Activated naive CD8-positive, alpha-beta T cell treated with anti-CD3 and anti-CD28 coated beads, Interleukin-2, amount 50 U/mL, for 16 hours (primary cell): Measurements from ENCODE around the gene DCN.
"Not testable (repeated sequence)": the region's sequence is repeated elsewhere in the genome, so short reads cannot be mapped to it uniquely, and the experiment has no call there.

ENCODE experiments used
- DNase-seq: peaks from one replicate; pipeline ENCODE4 v3.0.0-alpha.2; 2020; ENCODE audit warnings: low read depth, low spot score

The DCN gene, protein sequence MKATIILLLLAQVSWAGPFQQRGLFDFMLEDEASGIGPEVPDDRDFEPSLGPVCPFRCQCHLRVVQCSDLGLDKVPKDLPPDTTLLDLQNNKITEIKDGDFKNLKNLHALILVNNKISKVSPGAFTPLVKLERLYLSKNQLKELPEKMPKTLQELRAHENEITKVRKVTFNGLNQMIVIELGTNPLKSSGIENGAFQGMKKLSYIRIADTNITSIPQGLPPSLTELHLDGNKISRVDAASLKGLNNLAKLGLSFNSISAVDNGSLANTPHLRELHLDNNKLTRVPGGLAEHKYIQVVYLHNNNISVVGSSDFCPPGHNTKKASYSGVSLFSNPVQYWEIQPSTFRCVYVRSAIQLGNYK

DNA sequence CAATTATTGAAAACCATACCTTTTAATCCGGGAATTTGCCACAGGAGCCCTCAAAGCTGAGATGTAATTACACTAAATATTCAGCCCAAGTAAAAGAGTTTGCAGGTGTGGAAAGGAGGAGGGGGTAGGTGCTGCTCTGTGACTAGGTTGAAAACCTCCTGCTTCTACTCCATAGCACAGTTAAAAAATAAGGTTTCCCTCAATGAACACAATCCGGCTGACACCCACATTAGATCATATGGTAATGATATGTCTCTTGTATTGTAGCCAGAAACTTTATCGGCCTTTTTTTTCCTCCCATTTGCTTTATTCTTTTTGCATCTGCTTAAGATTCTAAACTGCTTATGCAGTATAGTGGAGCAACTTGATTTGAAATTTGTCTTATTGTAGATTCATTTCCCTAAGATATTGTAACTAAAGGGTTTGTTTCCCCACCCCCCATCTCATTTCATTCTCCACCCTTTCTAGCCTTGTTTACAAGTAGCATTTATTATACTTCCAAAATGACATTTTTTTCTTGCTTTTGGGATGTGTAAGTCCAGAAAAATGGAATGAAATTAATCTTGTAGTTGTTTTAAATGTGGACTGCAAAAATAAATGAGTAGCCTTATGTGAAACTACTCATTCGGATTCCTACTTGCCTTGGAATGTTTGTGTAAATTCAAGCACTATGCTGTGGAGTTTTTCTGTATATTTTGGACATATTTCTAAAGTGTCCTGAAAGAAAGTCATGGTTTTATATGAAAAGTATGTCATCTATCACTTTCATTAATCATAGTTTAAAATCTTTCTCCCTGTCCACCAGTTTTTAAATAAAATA lies at the start of gene DCN:
DCN (minus strand) TSS at position 182 of the 820 bp plus-strand sequence. CDS start 4,265 bp downstream, outside the sequence.
- DNase-seq, result no peak

DNA sequence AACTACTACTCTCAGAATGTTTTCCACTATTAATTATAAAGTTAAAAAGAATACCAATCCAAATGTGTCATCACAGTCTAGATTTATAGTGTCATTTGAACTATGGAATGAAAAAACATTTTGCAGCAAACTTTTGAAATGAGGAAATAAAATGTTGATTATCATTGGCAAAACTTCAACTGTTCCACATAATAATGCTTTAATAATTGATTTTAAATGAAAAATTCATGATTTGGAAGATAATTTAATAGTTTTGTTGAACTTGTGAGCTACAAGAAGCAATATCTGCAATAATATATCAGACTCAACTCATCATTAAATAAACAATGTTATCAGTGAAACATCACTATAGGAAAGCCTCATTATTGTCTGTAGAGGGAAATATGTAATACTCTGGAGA lies 48.2 kb upstream of the DCN start:
- DNase-seq, result no peak

DNA sequence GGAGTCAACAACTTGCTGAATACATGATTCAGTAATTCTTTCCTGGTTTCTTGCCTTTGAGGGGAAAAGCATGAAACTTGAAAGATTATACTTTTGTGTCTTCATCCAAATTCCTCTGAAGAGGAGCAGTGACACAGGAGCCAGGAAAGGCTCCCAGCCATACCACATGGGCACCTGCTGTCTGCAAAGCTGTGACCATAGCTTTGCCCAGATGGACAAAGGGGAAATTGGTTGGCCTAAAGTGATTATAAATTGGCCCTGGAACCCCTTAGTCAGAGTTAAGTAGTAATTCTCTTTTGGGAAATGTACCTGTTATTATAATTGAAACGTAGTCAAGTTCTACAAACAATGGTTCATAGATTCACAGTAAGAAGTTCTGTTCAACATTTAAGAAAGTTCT lies 44.3 kb upstream of the DCN start:
- no peak for DNase-seq

DNA sequence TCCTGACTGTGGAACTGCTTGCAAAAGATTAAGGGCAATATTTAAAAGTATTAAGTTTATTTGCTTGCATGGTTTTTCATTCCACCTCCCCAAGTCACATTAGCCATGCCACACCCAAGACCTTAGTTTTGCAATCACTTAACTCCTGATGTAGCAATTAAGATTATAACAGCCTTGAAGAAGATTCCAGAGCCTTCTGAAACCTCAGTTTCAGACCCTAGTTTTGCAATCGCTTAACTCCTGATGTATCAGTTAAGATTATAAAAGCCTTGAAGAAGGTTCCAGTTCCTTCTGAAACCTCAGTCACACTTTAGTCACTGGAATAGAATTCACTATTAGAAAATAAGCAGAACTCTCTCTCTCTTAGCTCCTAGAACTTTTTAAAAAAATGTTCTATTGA lies 42.7 kb upstream of the DCN start:
- no peak for DNase-seq

DNA sequence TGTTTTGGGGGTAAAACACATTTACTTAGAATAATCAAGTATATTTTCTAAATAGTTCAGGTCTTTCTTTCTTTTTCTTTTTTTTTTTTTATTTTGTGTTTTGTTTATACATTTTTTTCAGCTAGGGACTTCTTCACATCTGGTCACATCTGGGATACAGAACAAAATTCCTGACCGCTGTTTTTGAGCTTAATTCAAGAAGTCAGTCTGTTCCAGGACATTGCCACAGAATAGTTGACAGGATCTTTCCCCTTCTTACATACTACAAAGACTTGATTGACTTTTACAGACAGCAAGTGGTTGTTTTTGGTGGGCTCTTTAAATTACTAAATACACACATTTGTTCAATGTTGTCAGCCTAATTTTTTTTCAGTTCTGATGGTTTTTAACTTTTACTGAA lies 41.8 kb upstream of the DCN start:
- no peak for DNase-seq

DNA sequence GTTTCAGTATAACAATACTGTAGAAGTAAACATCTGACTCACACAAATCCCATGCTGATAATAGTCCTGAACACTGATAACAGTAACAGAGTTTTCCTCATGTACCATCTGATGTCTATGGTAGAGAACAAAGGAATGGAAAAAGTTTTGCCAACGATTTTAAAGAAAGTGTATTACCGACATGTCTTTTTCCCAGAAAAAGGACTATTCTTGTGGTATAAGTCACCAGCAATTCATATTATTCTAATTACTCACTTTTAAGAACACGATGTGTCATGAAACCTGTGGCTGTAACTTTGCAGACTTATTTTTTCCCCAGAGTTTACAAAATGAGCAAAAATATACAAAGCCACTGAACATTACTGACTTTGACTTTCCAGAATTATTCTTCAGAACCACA lies 40.1 kb upstream of the DCN start:
- no peak for DNase-seq

DNA sequence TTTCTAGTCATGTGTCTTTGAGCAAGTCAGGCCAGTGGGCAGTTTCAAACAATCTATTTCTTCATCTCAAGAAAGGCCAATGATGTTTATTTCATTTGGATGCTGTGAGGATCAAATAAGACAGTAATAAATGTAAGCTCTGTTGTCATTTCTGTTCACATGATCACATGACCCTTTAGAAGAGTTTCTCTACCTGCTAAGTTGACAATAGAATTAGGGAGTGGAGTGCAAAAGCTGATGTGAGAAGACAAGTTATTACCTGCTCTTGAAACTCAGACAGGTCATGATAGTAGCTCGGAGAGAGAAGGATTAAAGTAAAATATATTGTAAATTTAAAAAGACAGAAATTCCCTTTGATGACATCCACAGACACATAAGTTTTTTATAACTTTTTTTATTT lies 37.3 kb upstream of the DCN start:
- DNase-seq, result no peak

DNA sequence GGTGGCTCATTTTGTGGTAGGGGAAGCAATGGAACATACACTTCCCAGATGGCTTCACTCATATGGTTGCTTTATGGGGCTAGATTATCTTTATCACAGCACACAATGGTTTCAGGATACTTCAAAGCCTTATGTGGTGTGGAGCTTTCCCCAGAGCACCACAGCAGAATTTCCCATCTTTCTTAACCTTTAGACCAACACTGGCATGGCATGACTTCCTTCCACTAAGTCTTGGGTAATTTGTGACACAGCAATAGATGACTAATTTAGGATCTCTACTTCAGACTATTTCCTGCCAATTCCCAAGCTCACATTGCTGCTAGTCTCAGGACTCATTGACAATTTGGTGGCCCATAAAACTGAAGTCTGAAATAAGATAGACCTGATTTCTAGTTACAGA lies 36.9 kb upstream of the DCN start:
- no peak for DNase-seq

DNA sequence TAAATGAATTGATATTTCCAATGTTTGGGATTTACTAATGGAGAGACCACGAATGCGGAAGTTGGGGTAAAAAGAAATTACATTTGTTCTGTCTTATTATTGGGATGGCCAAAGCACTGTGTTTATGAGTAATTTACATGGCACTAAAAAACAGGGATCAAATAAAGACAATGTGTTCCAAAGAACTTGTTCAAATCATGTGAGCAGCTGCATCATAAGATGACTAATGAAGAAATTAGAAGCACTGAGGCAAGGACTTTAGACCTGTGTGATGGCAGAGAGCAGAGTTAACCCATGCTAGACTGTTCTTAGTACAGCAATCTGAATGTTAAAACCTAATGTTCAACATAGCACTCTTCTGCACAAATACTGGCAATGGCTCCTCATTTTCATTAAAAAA lies 34.3 kb upstream of the DCN start:
- no peak for DNase-seq

DNA sequence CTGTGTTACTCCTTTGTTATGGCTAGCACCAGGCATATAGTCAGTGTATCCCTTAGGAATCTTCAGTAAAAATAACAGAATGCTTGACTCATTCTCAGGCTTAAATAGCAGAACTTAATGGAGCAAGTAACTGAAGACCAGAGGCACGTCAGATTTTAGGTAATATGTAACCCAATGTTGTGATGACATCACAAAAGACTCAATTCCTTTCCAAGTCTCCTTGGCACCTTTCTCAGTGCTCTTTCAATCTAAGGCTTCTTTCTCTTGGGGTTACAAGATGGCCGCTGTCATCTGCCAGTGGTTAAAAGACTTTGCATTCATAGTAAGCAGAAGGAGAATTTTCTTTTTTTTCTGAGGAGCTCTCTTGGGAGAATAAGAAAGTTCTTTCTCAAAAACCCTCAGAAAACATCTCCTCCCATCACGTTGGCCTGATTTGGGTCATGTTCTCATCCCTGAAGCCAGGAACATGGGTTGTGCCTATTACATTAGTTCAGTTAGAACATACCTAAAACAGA lies 33.4 kb upstream of the DCN start:
- DNase-seq, result no peak

DNA sequence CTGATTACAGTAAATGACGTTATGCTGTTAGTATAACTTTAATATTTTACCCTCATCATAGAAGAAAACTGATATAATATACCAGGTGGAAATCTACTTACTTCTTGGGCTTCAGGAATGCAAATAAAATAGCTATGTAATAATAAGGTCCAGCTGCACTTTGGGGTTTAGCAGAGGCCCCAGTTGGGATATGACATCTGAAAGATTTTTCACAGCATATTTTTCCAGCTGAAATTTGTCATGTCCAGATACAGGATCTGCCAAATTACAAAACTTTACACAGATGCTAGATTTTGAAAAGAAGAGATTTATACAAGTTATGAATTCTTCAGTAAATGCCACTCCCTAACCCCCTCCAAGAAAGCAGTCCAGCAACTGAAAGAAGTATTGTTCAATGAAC lies 29.2 kb upstream of the DCN start:
- DNase-seq, result no peak

DNA sequence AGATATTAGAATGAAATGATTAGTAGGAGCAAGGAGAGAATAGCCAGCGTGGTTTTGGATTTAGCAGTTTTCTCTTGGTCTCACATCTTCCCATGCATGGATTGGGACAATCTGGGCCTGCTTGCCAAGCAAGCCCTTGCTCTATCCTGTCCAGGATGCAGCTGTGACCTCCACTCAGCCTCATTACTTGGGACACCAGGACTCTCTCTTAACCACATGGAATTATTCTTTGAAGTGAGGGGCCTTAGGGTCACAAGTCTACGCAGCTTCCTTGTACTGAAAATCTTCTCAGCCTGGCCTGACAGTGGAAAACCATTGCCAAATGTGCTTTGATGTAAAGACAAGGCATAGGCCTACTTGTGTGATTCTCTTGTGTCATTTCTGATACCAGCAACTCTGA lies 28.0 kb upstream of the DCN start:
- no peak for DNase-seq

DNA sequence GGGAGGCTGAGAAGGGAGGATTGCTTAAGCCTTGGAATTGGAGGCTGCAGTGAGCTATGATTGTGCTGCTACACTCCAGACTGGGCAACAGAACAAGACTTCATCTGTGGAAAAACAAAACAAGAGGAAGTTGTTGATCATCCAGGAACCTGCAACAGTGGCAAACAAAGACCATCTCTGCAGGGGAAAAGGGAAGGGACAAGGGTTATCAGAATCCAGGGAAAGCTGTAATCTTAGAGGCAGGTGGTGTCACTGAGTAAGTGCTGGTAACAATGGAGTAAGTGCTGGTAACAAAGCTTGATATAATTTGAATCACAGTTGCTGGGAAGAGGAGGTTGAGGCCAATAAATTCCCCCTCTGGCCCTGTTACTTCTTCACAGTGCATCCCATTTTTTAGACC lies 27.5 kb upstream of the DCN start:
- DNase-seq, result no peak

DNA sequence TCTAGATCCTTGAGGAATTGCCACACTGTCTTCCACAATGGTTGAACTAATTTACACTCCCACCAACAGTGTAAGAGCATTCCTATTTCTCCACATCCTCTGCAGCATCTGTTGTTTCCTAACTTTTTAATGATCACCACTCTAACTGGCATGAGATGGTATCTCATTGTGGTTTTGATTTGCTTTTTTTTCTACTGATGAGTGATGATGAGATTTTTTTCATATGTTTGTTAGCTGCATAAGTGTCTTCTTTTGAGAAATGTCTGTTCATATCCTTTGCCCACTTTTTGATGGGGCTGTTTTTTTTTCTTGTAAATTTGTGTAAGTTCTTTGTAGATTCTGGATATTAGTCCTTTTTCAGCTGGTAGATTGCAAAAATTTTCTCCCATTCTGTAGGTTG lies 24.7 kb upstream of the DCN start:
- DNase-seq, result not testable (repeated sequence)

DNA sequence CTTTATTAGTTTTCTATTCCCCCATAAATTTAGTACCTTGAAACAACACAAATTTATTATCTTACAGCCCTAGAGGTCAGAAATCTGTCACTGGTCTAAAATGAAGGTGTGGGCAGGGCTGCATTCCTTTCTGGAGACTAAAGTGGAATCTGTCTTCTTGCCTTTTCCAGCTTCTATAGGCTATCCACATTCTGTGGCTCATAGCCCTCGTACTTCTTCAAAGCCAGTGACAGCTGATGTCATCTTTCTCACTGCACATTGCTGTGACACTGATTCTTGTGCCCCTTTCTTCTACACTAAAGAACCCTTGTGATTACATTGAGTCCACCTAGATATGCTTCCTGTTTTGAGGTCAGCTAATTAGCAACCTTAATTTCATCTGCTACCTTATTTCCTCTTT lies 23.2 kb upstream of the DCN start:
- no peak for DNase-seq

DNA sequence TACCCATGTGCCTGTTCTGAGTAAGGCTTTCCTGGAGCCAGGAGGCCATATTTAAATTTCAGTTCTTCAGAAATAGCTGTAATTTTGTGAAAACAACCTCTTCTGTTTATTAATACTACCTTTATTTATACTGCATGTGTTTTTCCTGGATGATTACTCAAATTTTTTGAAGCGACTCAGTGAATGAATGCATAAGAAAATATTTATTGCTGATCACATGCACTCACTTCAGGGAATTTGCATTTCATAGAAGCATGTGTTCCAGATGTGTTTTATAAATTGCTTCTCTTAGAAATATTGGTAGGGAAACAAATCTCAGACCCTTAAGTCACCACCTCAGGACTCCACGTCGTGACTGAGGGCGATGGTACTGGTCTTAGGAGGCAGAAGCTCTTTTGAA lies 21.8 kb upstream of the DCN start:
- DNase-seq, result no peak

DNA sequence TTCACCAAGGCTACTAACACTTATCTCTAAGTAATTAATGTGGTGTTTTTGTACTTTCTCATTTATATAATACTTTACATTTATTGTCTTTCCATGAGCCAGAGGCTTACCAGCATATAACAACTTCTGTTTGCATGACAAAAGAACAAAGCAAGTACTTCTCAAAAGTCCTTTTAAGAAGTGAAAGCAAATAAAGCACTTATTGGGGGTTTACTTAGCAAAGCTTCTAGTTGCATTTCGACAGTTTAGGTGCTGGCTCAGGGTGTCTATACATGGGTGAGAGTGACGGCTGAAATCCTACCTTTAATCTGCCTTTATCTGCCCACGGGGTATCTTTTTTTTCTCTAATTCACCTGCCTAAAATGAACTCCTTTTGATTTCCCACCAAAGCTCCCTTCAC lies 21.0 kb upstream of the DCN start:
- DNase-seq, result no peak

DNA sequence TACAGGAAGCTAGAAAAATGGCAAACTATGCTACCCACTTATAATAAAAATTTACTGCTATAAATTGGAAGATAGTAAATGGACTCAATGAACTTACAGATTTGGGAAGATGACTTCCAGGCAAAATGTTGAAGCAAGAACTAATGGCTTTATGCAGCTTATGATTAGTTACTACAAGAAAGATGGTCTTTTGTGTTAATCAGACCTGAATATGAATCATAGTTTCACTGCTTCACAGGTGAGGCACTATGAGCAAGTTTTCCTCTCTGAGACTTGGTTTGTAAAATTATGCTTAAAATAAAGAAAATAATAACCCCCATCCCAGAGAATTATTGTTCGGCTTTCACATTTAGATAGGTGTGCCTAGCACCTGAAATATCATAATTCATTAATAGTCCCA lies 19.8 kb upstream of the DCN start:
- no peak for DNase-seq

DNA sequence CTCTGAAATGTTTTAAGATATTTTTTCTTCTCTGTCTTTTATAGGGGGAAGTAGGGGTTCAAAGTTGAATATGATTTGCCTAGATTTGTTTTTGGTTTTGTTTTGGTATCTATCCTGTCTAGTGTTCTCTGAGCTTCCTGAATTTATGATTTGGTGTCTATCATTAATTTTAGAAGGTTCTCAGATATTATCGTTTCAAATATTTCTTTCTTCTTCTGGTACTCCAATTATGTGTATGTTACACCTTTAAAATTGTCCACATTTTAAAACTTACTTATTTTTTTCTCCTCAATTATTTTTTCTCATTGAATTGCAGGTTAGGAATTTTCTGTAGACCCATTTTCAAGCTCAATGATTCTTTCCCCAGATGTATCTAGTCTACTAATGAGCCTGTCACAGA lies 13.8 kb upstream of the DCN start:
- DNase-seq, result no peak

DNA sequence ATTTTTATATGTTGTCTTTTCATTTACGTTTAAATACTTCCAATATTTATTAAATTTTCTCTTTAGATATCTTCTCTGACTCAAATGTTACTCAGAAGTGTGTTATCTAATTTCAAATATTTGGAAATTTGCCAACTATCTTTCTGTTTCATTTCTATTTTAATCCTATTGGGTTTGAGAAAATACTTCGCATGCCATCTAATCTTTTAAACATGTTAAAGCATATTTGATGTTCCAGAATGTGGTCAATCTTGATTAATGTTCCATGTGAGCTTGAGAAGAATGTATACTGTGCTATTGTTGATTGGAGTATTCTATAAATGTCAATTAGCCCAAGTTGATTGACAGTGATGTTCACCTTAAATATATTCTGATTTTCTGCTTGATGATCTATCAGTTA lies 11.9 kb upstream of the DCN start:
- no peak for DNase-seq

DNA sequence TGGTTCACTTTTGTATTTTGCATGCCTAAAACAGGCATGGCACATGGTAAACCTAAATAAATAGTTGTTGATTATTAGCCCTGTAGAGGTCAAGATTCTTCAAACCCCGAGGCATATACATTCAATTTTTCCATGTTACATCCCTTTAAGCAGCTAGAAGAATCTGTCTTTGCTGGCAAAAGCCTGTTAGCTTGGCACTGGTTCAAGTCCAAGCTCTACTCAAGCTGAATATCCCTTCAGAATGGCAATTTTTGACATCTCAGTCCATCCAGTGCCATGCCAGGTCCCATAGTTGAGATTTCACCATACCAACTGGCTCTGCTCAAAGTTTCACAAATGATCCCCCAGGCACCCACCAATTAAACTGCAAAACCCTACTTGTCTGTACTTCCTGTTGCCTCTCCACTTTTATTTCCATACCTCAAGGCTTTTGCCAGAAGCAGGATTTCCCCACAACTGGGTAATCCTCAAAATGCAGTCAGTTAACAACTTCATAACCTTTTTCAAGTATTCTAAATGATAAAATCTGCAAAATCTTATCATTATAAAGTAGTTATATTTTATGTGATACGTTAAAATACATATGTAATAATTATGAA lies 9.0 kb upstream of the DCN start:
- DNase-seq, result no peak

DNA sequence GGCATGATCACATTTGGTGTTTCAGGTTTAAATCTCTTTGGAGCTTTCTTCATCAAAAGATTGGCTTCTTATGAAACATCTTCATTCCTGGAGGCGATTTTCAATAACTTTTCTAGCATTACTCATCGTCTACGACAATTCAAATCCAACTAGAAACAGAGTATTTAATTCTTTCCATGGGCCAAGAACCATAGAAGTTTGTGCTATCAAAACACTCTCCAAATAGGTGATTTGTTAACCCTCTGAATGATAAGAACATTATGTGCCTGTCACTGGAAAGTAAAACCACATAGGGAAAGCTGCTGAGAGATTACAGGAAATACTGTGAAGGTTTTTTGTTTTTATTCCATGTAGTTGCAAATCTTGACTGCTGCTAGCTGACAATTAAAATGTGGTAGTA lies 6.9 kb upstream of the DCN start:
- no peak for DNase-seq

DNA sequence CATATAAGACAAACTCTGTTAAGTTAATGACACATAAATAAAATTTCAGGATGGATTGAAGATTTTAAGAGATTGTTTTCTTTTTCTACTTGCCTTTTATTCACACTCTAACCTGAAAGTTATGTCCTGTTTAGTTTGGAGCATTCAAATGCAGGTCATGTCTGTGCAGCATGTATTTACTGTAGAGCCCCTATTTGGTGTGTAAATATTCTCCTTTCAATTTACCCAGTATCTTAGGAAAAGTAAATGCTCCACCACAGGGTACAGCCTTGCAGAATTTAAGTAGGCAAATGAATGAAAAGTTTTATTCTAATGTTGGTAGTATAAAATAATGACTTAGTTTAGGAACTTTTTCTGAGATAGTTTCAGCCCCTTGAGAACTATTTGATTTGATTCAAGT lies 6.2 kb upstream of the DCN start:
- DNase-seq, result no peak
